Glomerular visceral epithelial cell (primary cell): ENCODE results near the gene BACE2.
"Not testable (repeated sequence)": the region's sequence is repeated elsewhere in the genome, so short reads cannot be mapped to it uniquely, and the experiment has no call there.

Experiments
- DNase-seq: peaks from one replicate; pipeline ENCODE4 v3.0.0-alpha.2; 2016; ENCODE audit errors: extremely low spot score

BACE2 gene

GRCh38 chr21:41185802-41186201 is 17.8 kb downstream of the BACE2 start:
- DNase-seq = no peak

GRCh38 chr21:41186755-41187536 is 19.0 kb downstream of the BACE2 start:
- no peak for DNase-seq

DNA sequence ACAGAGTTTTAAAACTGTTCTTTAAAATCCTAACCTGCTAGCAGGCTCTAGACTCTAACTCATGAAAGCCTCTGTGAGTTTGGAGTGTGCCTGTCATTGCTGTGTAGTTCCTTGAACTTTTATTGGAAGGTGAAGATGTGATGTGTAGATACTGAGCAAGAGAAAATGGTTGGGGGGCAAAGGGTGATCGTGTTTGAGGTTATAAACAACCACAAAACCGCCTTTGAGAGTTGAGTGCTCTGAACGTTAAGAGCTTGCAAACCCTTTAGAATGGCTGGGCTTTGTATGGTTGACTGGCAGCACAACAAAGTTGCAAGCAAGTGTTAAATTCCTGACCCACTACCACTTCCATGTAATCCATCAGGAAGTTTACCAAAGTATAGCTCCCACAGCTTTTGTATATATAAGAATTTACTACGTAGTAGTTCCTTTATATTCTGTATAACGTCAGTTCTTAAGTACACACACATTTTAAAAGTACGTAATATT is 19.6 kb downstream of the BACE2 start:
- no peak for DNase-seq

DNA sequence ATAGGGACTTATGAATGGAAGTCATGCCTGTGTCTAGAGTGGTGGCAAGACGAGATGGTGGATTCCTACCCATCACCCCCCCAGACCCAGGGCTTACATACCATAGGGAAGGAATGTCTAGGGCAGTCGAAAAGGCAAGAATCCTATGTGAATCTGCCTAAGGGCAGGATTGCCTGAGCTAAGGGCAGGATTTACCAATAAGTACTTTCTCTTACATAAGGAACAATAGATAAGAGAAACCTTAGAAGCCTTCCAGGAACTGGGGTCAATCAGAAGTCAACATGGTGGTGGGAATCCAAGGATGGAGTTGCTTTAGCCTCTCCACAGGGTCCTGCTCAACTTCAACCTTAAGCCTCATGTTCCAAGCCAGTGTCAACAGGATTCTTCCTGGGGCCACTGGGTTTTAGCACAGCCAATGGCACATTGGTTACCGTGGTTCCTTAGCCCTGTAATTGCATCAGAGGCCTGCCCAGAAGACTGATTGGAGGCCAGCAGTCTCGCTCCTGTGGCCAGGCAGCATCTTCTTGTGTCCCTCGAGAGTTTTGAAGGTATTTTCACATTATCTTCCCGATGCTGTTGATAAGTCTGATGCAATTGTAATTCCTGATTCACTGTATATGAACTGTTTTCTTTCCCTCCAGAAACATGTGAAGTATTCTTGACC is 20.7 kb downstream of the BACE2 start:
- DNase-seq = no peak

GRCh38 chr21:41189150-41189745 is 21.3 kb downstream of the BACE2 start:
- DNase-seq = no peak

GRCh38 chr21:41192552-41192951 is 24.6 kb downstream of the BACE2 start:
- not testable (repeated sequence) for DNase-seq

GRCh38 chr21:41195311-41195710 is 27.4 kb downstream of the BACE2 start:
- no peak for DNase-seq

GRCh38 chr21:41196993-41197392 is 29.0 kb downstream of the BACE2 start:
- peak; percentile 40 for DNase-seq

- no peak for DNase-seq
Observed at GRCh38 chr21:41197582-41197981, 29.6 kb downstream of the BACE2 start.

GRCh38 chr21:41198647-41199046 is 30.7 kb downstream of the BACE2 start:
- not testable (repeated sequence) for DNase-seq

DNA sequence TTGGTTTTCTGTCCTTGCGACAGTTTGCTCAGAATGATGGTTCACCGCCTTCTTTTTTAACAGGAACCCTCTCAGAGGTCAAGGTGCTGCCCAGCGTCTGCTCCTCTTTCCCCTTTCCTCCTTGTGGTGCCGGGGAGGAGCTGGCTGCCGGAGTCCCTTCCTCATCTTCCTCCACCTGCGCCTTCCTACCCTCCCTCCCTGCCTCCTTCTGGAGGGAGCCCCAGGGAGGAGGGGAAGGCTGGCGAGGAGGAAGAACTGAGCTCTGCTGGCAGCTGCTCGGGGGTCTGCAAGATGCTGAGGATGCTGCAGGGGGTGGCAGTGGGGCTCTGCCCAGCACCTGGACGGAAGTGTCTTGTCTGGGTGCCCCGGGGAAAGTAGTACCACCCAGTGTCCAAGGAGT is 31.2 kb downstream of the BACE2 start:
- DNase-seq = no peak

GRCh38 chr21:41199588-41199987 is 31.6 kb downstream of the BACE2 start:
- DNase-seq = no peak

GRCh38 chr21:41201385-41201784 is 33.4 kb downstream of the BACE2 start:
- DNase-seq = no peak

DNA sequence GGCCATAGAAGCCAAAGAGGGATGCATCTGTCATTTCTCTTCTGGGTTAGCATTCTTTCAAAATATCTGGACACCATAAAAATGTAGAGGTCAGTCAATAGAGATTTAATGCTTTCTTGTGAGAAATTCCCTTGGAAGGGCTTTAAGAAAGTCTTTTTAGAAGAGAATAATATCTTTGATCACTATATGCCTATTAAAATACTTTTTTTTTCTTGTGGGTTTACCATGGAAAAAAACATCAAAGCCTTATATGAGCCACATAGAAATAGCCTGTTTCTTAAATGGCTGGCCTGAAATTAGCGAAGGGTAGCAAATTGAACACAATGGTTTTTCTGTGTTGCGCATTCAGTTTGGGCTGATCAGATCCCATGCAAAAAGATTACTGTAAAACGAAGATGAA is 36.8 kb downstream of the BACE2 start:
- no peak for DNase-seq

- peak; percentile 40 for DNase-seq
Observed at GRCh38 chr21:41207401-41208375, 39.7 kb downstream of the BACE2 start.

GRCh38 chr21:41208376-41208763 is 40.4 kb downstream of the BACE2 start:
- DNase-seq = no peak

DNA sequence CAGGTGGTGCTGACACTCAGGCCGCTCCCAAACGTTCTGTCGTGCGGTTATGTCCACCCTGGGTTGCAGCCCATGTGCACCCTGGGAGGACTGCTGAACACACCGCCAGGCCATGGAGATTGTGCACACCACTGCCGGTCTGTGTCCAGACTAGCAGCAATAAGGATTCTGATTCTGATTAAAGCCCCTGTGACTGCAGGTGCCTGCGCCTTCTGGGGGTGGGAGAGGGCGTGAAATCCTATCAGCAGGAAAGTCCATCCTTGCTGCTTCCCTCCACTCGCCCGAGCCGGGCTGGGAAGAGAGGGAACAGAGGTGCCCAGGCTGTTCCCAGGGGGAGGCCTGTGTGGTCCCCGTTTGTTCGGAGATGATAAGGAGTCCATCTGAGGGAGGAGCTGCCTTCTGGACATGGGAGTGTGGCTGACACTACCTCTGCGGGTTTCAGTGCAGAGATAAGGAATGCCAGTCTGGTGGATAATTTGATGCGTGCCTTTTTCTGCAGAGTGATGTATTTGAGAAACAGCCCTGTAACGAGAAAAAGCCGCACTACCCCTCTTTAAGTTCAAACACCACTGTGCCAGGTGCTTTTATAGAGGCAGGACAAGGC is 41.2 kb downstream of the BACE2 start:
- DNase-seq = no peak

- no peak for DNase-seq
Observed at GRCh38 chr21:41210426-41211059, 42.6 kb downstream of the BACE2 start.

- no peak for DNase-seq
Observed at GRCh38 chr21:41211060-41211805, 43.3 kb downstream of the BACE2 start.

GRCh38 chr21:41213021-41213420 is 45.1 kb downstream of the BACE2 start:
- no peak for DNase-seq
